ENCODE data around the gene CREB3L2.
"Not testable (repeated sequence)": the region's sequence is repeated elsewhere in the genome, so short reads cannot be mapped to it uniquely, and the experiment has no call there.

DNA sequence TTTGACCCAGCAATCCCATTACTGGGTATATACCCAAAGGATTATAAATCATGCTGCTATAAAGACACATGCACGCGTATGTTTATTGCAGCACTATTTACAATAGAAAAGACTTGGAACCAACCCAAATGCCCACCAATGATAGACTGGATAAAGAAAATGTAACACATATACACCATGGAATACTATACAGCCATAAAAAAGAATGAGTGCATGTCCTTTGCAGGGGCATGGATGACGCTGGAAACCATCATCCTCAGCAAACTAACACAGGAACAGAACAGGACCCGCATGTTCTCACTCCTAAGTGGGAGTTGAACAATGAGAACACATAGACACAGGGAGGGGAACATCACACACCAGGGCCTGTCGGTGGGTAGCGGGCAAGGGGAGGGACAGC is 75.7 kb downstream of the CREB3L2 start:
- TF ChIP-seq NFRKB (IDR thresholded peaks at IDR 0.05); L3MBTL2 (conservative IDR thresholded peaks at IDR 0.05); ZNF384 (IDR thresholded peaks at IDR 0.05); FOXA1 (IDR thresholded peaks at IDR 0.05); SUZ12 (IDR thresholded peaks at IDR 0.05); TARDBP (IDR thresholded peaks at IDR 0.05); BHLHE40 (IDR thresholded peaks at IDR 0.05; ENCODE audit: borderline replicate concordance); SP1 (IDR thresholded peaks at IDR 0.05); ARNT (IDR thresholded peaks at IDR 0.05); FOXM1 (IDR thresholded peaks at IDR 0.05; ENCODE audit: borderline replicate concordance); ELF4 (IDR thresholded peaks at IDR 0.05); HDGF (IDR thresholded peaks at IDR 0.05; ENCODE audit: borderline replicate concordance): not testable (repeated sequence)

Measured in HEK293T (cell line).